GM19023 (cell line): ENCODE measurements around the gene TDRD9.
"Not testable (repeated sequence)": the region's sequence is repeated elsewhere in the genome, so short reads cannot be mapped to it uniquely, and the experiment has no call there.

Experiments used
- ATAC-seq: cut with Tn5 transposase; IDR thresholded peaks from one replicate; pipeline ENCODE4 v1.9.1; 2021; ENCODE audit warnings: mild to moderate bottlenecking, moderate library complexity; ENCODE audit not compliant: unreplicated experiment

The TDRD9 gene

DNA sequence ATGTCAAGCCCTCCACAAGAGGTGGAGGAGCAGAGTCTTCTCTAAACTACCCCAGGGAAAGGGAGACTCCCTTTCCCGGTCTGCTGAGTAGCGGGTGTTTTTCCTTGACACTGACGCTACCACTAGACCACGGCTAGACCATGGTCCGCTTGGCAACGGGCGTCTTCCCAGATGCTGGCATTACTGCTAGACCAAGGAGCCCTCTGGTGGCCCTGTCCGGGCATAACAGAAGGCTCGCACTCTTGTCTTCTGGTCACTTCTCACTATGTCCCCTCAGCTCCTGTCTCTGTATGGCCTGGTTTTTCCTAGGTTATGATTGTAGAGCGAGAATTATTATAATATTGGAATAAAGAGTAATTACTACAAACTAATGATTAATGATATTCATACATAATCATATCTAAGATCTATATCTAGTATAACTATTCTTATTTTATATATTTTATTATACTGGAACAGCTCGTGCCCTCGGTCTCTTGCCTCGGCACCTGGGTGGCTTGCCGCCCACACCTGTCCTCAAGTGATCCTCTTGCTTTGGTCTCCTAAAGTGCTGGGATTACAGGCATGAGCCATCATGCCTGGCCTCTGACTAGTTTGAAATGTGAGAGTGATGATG, 52.5 kb downstream of the TDRD9 start:
- ATAC-seq, result not testable (repeated sequence)

- no peak for ATAC-seq
Measured at GRCh38 chr14:103984196-103984595, 55.9 kb downstream of the TDRD9 start.

DNA sequence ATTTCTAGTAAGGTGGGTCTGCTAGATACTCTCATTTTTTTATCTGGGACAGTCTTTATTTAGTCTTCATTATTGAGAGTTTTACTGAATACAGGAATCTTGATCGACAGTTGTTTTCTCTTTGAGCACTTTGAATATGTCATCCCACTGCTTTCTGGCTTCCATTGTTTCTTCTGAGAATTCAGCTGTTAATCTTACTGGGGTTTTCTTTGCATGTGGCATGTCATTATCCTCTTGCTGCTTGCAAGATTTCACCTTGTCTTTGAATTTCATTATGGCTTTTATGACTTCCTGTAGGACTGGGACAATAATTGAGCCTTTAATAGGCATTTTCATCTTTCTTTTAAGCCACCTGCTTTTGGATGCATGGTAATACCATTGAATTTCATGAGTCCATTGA, 60.8 kb downstream of the TDRD9 start:
- no peak for ATAC-seq

GRCh38 chr14:103989964-103990363, 61.7 kb downstream of the TDRD9 start:
- no peak for ATAC-seq

GRCh38 chr14:103994535-103995184, 66.4 kb downstream of the TDRD9 start:
- no peak for ATAC-seq

- ATAC-seq, result no peak
Measured at GRCh38 chr14:103995876-103996275, 67.6 kb downstream of the TDRD9 start.

- ATAC-seq, result no peak
Measured at GRCh38 chr14:103997391-103997790, 69.1 kb downstream of the TDRD9 start.

DNA sequence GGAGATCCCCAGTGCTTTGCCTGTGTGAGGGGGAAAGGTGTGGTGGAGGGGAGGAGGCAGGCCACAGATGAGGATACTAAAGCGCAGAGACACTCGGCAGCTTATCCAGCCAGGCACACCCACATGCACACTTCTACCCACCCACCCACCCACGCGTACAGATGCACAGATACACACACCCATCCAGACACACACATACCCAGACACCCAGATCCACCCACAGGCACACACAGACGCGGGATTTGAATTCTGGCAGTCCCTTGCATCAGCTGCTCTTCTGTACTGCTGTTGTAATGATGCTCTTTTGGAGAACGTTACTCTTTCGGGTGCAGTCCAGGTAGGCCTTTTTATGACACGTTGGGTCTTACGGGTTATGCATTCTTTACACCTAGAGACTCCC, 69.8 kb downstream of the TDRD9 start:
- no peak for ATAC-seq

GRCh38 chr14:103999795-104000440, 71.7 kb downstream of the TDRD9 start:
- no peak for ATAC-seq

DNA sequence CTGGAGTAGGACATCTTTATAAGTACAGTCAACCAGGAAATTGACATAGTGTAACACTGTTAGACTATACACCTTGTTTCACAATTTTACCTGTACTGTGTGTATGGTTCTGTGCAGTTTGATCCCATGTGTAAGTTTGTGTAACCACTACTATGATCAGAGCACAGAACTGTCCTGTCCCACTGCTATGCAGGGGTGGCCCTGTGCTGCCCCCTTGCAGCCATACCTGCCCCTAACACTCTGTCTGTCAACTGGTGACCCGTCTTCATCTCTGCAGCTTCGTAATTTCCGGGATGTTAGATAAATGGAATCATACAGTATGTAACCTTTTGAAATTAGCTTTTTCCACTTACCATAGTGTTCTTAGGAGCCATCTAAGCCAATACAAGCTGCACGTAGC, 72.7 kb downstream of the TDRD9 start:
- ATAC-seq, result no peak

DNA sequence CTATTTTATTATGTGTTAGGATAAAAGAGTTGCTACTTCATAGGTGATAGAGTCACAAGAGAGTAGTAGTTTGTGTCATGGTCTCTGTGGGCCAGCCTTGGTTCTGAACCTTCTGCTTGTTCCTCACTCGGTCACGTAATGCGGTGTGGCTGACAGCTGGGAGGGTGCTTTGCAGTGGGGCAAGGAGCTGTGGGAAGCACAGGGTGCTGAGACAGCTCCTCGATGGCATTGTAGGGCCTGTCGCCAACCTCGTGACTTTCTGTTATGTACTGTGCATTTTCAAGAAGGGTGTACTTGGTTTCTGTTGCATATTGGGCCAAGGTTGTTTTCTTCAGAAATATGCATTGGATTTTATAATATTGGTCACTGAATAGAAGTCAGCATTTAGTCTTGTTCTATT, 75.4 kb downstream of the TDRD9 start:
- no peak for ATAC-seq

DNA sequence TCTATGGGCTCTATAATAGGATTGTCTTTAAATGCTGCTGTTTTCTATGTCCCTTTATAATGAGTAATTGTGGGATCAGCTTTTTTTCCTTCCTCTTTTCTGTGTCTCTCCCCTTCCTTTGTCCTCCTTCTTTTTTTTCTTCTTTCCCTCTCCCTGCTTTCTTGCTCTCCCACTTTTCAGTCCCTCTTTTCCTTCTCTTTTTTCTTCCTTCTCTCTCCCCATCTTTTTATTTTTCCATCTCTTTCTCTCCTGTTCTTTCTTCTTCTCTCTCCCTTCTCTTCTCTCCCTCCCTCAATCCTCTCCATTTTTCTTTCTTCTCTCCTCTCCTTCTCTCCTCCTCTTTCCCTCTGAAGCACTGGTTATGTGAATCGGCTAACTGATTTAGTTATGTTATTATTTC, 76.6 kb downstream of the TDRD9 start:
- no peak for ATAC-seq

- no peak for ATAC-seq
Measured at GRCh38 chr14:104005489-104005888, 77.2 kb downstream of the TDRD9 start.

- ATAC-seq, result no peak
Measured at GRCh38 chr14:104007121-104007520, 78.9 kb downstream of the TDRD9 start.

DNA sequence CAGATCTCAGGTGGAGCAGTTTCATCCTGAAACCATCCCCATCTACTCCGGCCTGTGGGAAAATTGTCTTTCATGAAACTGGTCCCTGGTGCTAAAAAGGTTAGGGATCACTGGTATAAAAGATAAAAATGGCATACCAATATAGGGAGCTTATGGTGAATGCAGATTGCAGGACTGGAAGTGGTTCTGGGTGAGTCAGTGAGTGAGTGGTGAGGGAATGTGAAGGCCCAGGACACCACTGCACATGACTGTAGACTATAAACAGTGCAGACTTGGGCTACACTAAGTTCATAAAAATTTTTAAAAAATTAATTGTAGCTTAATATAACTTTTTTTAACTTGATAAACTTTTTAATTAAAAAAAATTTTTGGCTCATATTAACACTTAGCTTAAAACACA, 81.0 kb downstream of the TDRD9 start:
- no peak for ATAC-seq

GRCh38 chr14:104011824-104012517, 83.7 kb downstream of the TDRD9 start:
- ATAC-seq, result no peak

DNA sequence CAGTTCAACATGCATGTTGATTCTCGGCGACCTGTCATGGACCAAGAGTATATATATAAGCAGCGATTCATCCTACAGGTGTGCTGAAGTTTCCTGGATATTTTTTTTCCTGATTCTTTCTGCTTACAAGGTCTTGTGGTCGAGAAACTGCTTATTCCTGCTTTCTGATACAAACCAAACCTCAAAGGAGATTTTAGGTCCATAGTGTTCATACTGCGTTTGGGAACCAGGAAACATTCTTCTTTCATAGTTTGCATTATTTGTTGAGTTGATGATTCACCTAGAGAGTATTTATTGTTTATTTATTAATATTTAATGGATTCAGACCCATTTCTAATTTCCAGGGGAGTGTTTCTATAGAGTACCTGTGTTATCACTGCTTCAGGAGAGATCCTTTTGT, 86.5 kb downstream of the TDRD9 start:
- ATAC-seq, result no peak

GRCh38 chr14:104016873-104017650, 88.8 kb downstream of the TDRD9 start:
- no peak for ATAC-seq

GRCh38 chr14:104019029-104019428, 90.8 kb downstream of the TDRD9 start:
- ATAC-seq, result no peak

DNA sequence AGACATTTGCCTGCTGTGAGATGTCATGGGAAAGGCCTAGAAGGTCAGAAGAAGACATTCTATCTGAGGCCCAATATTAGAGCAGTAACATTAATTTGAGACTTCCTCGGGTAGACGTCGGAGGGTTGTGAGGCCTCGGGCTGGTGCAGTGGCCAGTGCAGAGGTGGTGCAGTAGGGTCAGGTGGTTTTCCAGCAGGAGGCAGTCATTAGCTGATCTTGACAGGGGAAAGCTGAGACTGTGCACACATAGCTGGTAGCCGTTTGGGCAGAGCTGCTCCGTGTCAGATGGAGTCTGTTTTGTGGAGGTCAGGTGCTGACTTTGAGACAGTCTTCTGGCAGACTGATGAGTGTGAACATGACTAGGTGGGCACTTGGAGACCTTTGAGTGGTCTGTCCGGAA, 91.5 kb downstream of the TDRD9 start:
- ATAC-seq, result no peak

DNA sequence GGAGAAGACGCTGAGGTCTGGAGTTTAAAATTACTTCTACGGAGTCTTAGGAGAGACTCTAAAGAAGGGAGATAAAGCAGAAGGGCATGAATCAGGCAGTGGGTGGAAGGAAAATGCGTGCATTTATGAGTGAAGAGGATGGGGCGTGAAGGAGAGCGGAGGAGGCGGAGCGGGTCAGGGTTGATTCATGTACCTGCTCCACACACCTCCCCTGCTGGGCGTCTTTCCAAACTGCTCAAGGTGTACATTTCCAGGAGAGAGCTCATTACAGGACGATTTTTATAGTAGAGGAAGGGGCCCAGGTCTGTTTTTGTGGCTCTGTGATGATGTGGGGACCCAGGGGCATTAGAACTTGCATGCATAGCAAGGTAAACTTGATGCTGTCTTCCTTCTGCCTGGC, 92.2 kb downstream of the TDRD9 start:
- ATAC-seq, result no peak
